Measurements from ENCODE around the gene ATG3. TPM values are rescaled to one million over a fixed set of nuclear protein-coding genes. Genes with fewer than 3 reads are reported as not detected.

The ATG3 gene
- total RNA-seq, 4 donors from 2014 or later, result 41.7 to 55.1 (median 44.3) TPM

GRCh38 chr3:112508860-112509259 lies 52.9 kb downstream of the ATG3 start:
- Histone ChIP-seq H3K4me3 (no peak overlapping the region), H3K9me3 (no peaks in the 10 kb centered on the region), H3K27me3 (no peaks in the 10 kb centered on the region), H3K4me1 (no peaks in the 10 kb centered on the region), H3K36me3 (no peaks in the 10 kb centered on the region), H3K27ac (no peak overlapping the region)
- no peak for ATAC-seq
- no peak for TF ChIP-seq POLR2A (IDR thresholded peaks at IDR 0.05)
- TF ChIP-seq EP300 (IDR thresholded peaks at IDR 0.05), result no peak
- TF ChIP-seq, protein P1, sequence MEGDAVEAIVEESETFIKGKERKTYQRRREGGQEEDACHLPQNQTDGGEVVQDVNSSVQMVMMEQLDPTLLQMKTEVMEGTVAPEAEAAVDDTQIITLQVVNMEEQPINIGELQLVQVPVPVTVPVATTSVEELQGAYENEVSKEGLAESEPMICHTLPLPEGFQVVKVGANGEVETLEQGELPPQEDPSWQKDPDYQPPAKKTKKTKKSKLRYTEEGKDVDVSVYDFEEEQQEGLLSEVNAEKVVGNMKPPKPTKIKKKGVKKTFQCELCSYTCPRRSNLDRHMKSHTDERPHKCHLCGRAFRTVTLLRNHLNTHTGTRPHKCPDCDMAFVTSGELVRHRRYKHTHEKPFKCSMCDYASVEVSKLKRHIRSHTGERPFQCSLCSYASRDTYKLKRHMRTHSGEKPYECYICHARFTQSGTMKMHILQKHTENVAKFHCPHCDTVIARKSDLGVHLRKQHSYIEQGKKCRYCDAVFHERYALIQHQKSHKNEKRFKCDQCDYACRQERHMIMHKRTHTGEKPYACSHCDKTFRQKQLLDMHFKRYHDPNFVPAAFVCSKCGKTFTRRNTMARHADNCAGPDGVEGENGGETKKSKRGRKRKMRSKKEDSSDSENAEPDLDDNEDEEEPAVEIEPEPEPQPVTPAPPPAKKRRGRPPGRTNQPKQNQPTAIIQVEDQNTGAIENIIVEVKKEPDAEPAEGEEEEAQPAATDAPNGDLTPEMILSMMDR (IDR thresholded peaks at IDR 0.05), result no peak
- TF ChIP-seq POLR2AphosphoS5 (IDR thresholded peaks at IDR 0.05), result no peak

DNA sequence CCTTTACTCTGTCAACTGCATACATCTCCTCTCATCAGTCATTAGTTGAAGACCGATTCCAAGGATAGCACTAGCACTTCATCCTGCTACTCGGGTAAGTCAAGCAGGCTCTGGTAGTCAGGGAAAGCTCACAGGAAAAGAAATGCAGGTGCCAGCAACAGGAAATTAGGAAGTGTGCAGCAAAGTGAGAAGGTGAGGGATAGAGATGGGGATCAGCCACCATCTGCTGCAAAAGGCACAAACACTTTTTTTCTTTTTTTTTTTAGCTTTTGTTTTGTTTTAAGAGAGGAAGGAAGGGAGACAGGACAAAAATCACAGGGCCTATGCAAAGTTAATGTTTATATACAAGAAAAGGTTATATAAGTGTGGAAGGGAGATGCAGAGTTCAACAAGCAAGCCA lies 53.5 kb downstream of the ATG3 start:
- H3K27me3 ChIP-seq, result no peaks in the 10 kb centered on the region
- TF ChIP-seq EP300 (IDR thresholded peaks at IDR 0.05), result no peak
- TF ChIP-seq POLR2A (IDR thresholded peaks at IDR 0.05), result no peak
- TF ChIP-seq, protein P1 (IDR thresholded peaks at IDR 0.05), result no peak
- no peak for TF ChIP-seq POLR2AphosphoS5 (IDR thresholded peaks at IDR 0.05)
- H3K36me3 ChIP-seq, result no peaks in the 10 kb centered on the region
- ATAC-seq, result no peak
- H3K9me3 ChIP-seq, result no peaks in the 10 kb centered on the region
- 53 to 60% methylated on average over 1 to 2 of the region's 2 CpGs for WGBS, 2 donors (ENCODE audit: low coverage in 1 of 2)
- no peaks in the 10 kb centered on the region for H3K4me1 ChIP-seq
- no peak overlapping the region for H3K27ac ChIP-seq
- no peak overlapping the region for H3K4me3 ChIP-seq

DNA sequence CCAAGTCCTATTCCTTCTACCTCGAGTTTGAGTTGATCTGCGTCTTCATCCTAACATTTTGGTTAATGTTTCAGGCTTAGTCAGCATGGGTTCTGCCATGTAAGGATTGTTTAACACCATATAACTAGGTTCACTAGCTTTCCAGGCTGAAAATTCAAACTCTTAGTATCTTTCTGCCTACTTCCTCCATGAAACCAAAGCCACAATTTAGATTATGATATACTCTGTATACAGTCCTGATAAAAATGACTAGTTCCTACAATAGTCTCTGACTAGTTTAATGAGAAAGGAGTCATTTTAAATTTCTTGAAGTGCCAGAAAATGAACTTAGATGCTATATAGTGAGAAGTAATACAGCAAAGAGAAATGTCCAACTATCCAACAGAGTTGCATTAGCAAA lies 55.9 kb downstream of the ATG3 start:
- H3K36me3 ChIP-seq, result no peaks in the 10 kb centered on the region
- H3K27me3 ChIP-seq, result no peaks in the 10 kb centered on the region
- no peak overlapping the region for H3K27ac ChIP-seq
- no peak overlapping the region for H3K4me3 ChIP-seq
- no peaks in the 10 kb centered on the region for H3K4me1 ChIP-seq
- ATAC-seq, result no peak
- no peak for TF ChIP-seq POLR2AphosphoS5 (IDR thresholded peaks at IDR 0.05)
- TF ChIP-seq EP300 (IDR thresholded peaks at IDR 0.05), result no peak
- TF ChIP-seq, protein P1 (IDR thresholded peaks at IDR 0.05), result no peak
- no peak for TF ChIP-seq POLR2A (IDR thresholded peaks at IDR 0.05)
- WGBS, 2 donors (ENCODE audit: low coverage in 1 of 2), result 23 to 78% methylated on average over 2 of the region's 2 CpGs
- H3K9me3 ChIP-seq, result no peaks in the 10 kb centered on the region

GRCh38 chr3:112504123-112504522 lies 57.6 kb downstream of the ATG3 start:
- Histone ChIP-seq H3K36me3 (no peaks in the 10 kb centered on the region), H3K27ac (no peak overlapping the region), H3K4me3 (no peak overlapping the region), H3K4me1 (no peaks in the 10 kb centered on the region), H3K27me3 (no peaks in the 10 kb centered on the region), H3K9me3 (no peaks in the 10 kb centered on the region)
- TF ChIP-seq POLR2A (IDR thresholded peaks at IDR 0.05), result no peak
- no peak for TF ChIP-seq POLR2AphosphoS5 (IDR thresholded peaks at IDR 0.05)
- ATAC-seq, result no peak
- 66 to 80% methylated on average over 3 of the region's 3 CpGs for WGBS, 2 donors (ENCODE audit: low coverage in 1 of 2)

DNA sequence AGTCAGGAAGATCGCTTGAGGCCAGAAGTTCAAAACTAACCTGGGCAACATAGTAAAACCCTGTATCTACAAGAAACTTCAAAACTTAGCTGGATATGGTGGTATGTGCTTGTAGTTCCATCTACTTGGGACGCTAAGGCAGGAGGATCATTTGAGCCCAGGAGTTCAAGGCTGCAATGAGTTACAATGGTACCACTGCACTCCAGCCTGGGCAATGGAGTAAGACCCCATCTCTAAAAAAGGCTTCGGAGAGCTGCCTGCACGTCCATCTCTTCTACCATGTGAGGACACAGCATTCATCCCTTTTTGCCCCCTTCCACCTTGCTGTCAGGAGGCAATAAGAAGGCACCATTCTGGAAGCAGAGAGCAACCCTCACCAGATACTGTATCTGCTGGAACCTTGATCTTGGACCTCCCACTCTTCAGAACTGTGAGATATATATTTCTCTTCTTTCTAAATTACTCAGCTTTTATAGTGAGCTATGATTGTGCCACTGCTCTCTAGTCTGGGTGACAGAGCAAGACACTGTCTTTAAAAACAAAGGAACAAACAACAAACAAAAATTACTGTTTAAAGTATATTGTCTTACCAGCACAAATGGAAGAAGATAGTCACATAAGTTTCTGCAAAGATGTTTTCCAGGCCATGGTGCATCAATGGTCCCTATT lies 58.3 kb downstream of the ATG3 start:
- TF ChIP-seq, protein P1 (IDR thresholded peaks at IDR 0.05), result no peak
- no peak overlapping the region for H3K27ac ChIP-seq
- H3K4me1 ChIP-seq, result no peaks in the 10 kb centered on the region
- H3K9me3 ChIP-seq, result no peaks in the 10 kb centered on the region
- WGBS, 2 donors (ENCODE audit: low coverage in 1 of 2), result 70 to 97% methylated on average over 2 to 3 of the region's 4 CpGs
- no peaks in the 10 kb centered on the region for H3K27me3 ChIP-seq
- H3K4me3 ChIP-seq, result no peak overlapping the region
- no peak for ATAC-seq
- H3K36me3 ChIP-seq, result no peaks in the 10 kb centered on the region

All from gastroesophageal sphincter (tissue), 4 donors.